GM23338 (cell line): Measurements from ENCODE around the gene GPHN. TPM values are rescaled to one million over a fixed set of nuclear protein-coding genes. Genes with fewer than 3 reads are reported as not detected.

Experiments used
- ATAC-seq: fragments of 200-7000 bp; cut with Tn5 transposase; 3 replicates; pipeline ENCODE4 v1.9.1; 2020
- DNase-seq: peaks from one replicate; pipeline ENCODE4 v3.0.0-alpha.2; 2015; ENCODE audit warnings: low spot score
- H2AFZ ChIP-seq: fragments of 200-600 bp; sonication (generic); 2 replicates; pipeline ENCODE4 v1.8.0; 2016; ENCODE audit warnings: antibody characterized with exemption, mild to moderate bottlenecking, moderate library complexity
- H3F3A ChIP-seq: fragments of 200-600 bp; sonication (generic); replicated peaks from 2 replicates; pipeline ENCODE4 v1.8.0; 2017; ENCODE audit warnings: antibody characterized with exemption, mixed run types, low read depth
- H3K27ac ChIP-seq: fragments of 200-600 bp; sonication (generic); 2 replicates; pipeline ENCODE4 v1.6.1; 2016; ENCODE audit warnings: low read depth
- H3K27me3 ChIP-seq: fragments of 200-600 bp; sonication (generic); 2 replicates; pipeline ENCODE4 v1.8.0; 2016; ENCODE audit warnings: mild to moderate bottlenecking, mixed run types, moderate library complexity; ENCODE audit not compliant: insufficient read depth
- H3K36me3 ChIP-seq: fragments of 200-600 bp; sonication (generic); 2 replicates; pipeline ENCODE4 v1.8.0; 2016; ENCODE audit warnings: mild to moderate bottlenecking; ENCODE audit not compliant: insufficient read depth
- H3K4me1 ChIP-seq: fragments of 200-600 bp; sonication (generic); 2 replicates; pipeline ENCODE4 v1.8.0; 2016; ENCODE audit warnings: mild to moderate bottlenecking, moderate library complexity; ENCODE audit not compliant: insufficient read depth
- H3K4me2 ChIP-seq: fragments of 200-600 bp; sonication (generic); 2 replicates; pipeline ENCODE4 v1.7.1; 2017; ENCODE audit warnings: mixed run types
- H3K4me3 ChIP-seq: fragments of 200-600 bp; sonication (generic); 2 replicates; pipeline ENCODE4 v1.6.1; 2016; ENCODE audit warnings: mixed run types
- H3K79me2 ChIP-seq: fragments of 200-600 bp; sonication (generic); replicated peaks from 2 replicates; pipeline ENCODE4 v1.8.0; 2017; ENCODE audit warnings: mild to moderate bottlenecking; ENCODE audit not compliant: insufficient read depth
- H3K9me2 ChIP-seq: fragments of 200-600 bp; sonication (generic); 2 replicates; pipeline ENCODE4 v1.8.0; 2017; ENCODE audit not compliant: insufficient read depth
- H4K20me1 ChIP-seq: fragments of 200-600 bp; sonication (generic); replicated peaks from 2 replicates; pipeline ENCODE4 v1.8.0; 2017; ENCODE audit warnings: mild to moderate bottlenecking; ENCODE audit not compliant: insufficient read depth
- H3K27ac Mint-ChIP-seq: 2 replicates; pipeline ENCODE4 v1.8.0; 2020; ENCODE audit warnings: inconsistent platforms, mild to moderate bottlenecking, moderate library complexity, mixed read lengths
- H3K27me3 Mint-ChIP-seq: 3 replicates; pipeline ENCODE4 v1.8.0; 2022; ENCODE audit warnings: low read depth, mild to moderate bottlenecking, moderate library complexity, mixed read lengths, inconsistent platforms; ENCODE audit not compliant: insufficient read depth, poor library complexity
- H3K36me3 Mint-ChIP-seq: 3 replicates; pipeline ENCODE4 v1.8.0; 2021; ENCODE audit warnings: low read depth, mild to moderate bottlenecking, inconsistent platforms, moderate library complexity, mixed read lengths
- H3K4me1 Mint-ChIP-seq: 3 replicates; pipeline ENCODE4 v1.8.0; 2020; ENCODE audit warnings: mild to moderate bottlenecking, inconsistent platforms, mixed read lengths
- H3K4me3 Mint-ChIP-seq: 3 replicates; pipeline ENCODE4 v1.8.0; 2021; ENCODE audit warnings: moderate library complexity, mild to moderate bottlenecking, inconsistent platforms, mixed read lengths
- H3K9me3 Mint-ChIP-seq: 3 replicates; pipeline ENCODE4 v1.8.0; 2020; ENCODE audit warnings: moderate library complexity, mild to moderate bottlenecking, inconsistent platforms, mixed read lengths
- CREB1 ChIP-seq: fragments of 250-450 bp; sonication (Bioruptor Pico); IDR thresholded peaks from 2 replicates; pipeline ENCODE4 v1.5.0; 2020; ENCODE audit warnings: low read depth, mild to moderate bottlenecking, moderate library complexity
- CTCF ChIP-seq, 2 experiments: fragments of 200-600 bp in 1 of 2; sonication (generic) in 1 of 2; conservative IDR thresholded peaks; 2 replicates each; pipeline versions ENCODE4 v1.5.1 to v1.6.1; 2016 to 2017; ENCODE audit warnings: antibody characterized with exemption in 2 of 2, low read depth in 2 of 2, mild to moderate bottlenecking in 2 of 2, moderate library complexity in 1 of 2
- EZH2 ChIP-seq: fragments of 200-600 bp; sonication (generic); IDR thresholded peaks from one replicate; pipeline ENCODE4 v1.8.0; 2017; ENCODE audit warnings: antibody characterized with exemption, mild to moderate bottlenecking, low read depth; ENCODE audit not compliant: unreplicated experiment
- EZH2phosphoT487 ChIP-seq: fragments of 200-600 bp; sonication (generic); IDR thresholded peaks from one replicate; pipeline ENCODE4 v1.8.1; 2018; ENCODE audit warnings: antibody characterized with exemption; ENCODE audit not compliant: unreplicated experiment
- JUNB ChIP-seq: IDR thresholded peaks from one replicate; pipeline ENCODE4 v1.6.1; 2016; ENCODE audit warnings: antibody characterized with exemption; ENCODE audit not compliant: unreplicated experiment
- NANOG ChIP-seq: IDR thresholded peaks from 2 replicates; pipeline ENCODE4 v1.6.1; 2016; ENCODE audit warnings: antibody characterized with exemption, borderline replicate concordance
- POLR2AphosphoS5 ChIP-seq: IDR thresholded peaks from 2 replicates; pipeline ENCODE4 v1.6.1; 2016; ENCODE audit warnings: antibody characterized with exemption, low read depth
- REST ChIP-seq: IDR thresholded peaks from one replicate; pipeline ENCODE4 v1.6.1; 2018; ENCODE audit warnings: antibody characterized with exemption; ENCODE audit not compliant: unreplicated experiment
- STAT1 ChIP-seq: IDR thresholded peaks from one replicate; pipeline ENCODE4 v1.6.1; 2016; ENCODE audit warnings: antibody characterized with exemption; ENCODE audit not compliant: unreplicated experiment
- ZNF114 ChIP-seq: fragments of 250-450 bp; sonication (Bioruptor Pico); IDR thresholded peaks from 2 replicates; pipeline ENCODE4 v1.5.0; 2020; ENCODE audit warnings: mild to moderate bottlenecking, moderate library complexity
- ZNF331 ChIP-seq: fragments of 250-450 bp; sonication (Bioruptor Pico); IDR thresholded peaks from 2 replicates; pipeline ENCODE4 v1.5.0; 2020; ENCODE audit warnings: low read depth, mild to moderate bottlenecking, moderate library complexity
- polyA plus RNA-seq: library from polyadenylated mRNA; unstranded; fragments of >200 nt; fragmentation: Nextera tagmentation; extraction: Ambion mirVana; gene quantifications from 2 replicates; pipeline ENCODE4 v1.2.1, GENCODE V29; 2016
- total RNA-seq: library from RNA; depleted of rRNA; stranded (reverse); fragments of >200 nt; shearing (Covaris generic); gene quantifications from 2 replicates; pipeline ENCODE4 v1.2.3, GENCODE V29; 2014
- TF ChIP-seq, protein P1 (sequence below): IDR thresholded peaks from 2 replicates; pipeline ENCODE4 v1.6.1; 2016; ENCODE audit warnings: antibody characterized with exemption

Gene GPHN
- total and polyA plus RNA-seq, 2 experiments from 2014 or later: 17.6 to 20.6 TPM

GRCh38 chr14:67068251-67068650 is 560.3 kb downstream of the GPHN start (continued):
- TF ChIP-seq REST (no peak), ZNF331 (CRISPR knock-in tag) (no peak), JUNB (no peak)

GRCh38 chr14:67071506-67071905 is 563.6 kb downstream of the GPHN start:
- peaks cover 9% of the 10 kb centered on the region; the same call in 2 of the 3 replicates for H3K36me3 Mint-ChIP-seq
- TF ChIP-seq ZNF331 (CRISPR knock-in tag) (no peak), POLR2AphosphoS5 (no peak), EZH2 (no peak), REST (no peak), STAT1 (no peak), EZH2phosphoT487 (no peak), ZNF114 (CRISPR knock-in tag) (no peak), NANOG (no peak), CREB1 (no peak), JUNB (no peak), CTCF (conservative IDR thresholded peaks at IDR 0.05; ENCODE audit: low read depth in 2 of 2) (no peak)
- TF ChIP-seq, protein P1, sequence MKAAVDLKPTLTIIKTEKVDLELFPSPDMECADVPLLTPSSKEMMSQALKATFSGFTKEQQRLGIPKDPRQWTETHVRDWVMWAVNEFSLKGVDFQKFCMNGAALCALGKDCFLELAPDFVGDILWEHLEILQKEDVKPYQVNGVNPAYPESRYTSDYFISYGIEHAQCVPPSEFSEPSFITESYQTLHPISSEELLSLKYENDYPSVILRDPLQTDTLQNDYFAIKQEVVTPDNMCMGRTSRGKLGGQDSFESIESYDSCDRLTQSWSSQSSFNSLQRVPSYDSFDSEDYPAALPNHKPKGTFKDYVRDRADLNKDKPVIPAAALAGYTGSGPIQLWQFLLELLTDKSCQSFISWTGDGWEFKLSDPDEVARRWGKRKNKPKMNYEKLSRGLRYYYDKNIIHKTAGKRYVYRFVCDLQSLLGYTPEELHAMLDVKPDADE: no peak

More at GRCh38 chr14:67071506-67071905, 563.6 kb downstream of the GPHN start:
- no peak overlapping the region for H3K4me2 ChIP-seq
- no peaks in the 10 kb centered on the region for H3K27me3 ChIP-seq
- H3K4me3 ChIP-seq: no peak overlapping the region
- H3F3A ChIP-seq: no peaks in the 10 kb centered on the region
- no peak overlapping the region for H3K27ac Mint-ChIP-seq
- no peak overlapping the region for H3K27ac ChIP-seq
- DNase-seq: no peak
- H3K27me3 Mint-ChIP-seq: no peaks in the 10 kb centered on the region
- no peaks in the 10 kb centered on the region for H4K20me1 ChIP-seq
- H3K9me3 Mint-ChIP-seq: no peaks in the 10 kb centered on the region
- H3K4me3 Mint-ChIP-seq: no peak overlapping the region
- H3K4me1 Mint-ChIP-seq: peaks cover 3% of the 10 kb centered on the region; the same call in 2 of the 3 replicates
- 0 out of 2 replicates have a peak, but pooled peaks cover 5% of the 10 kb centered on the region for H3K9me2 ChIP-seq
- no peaks in the 10 kb centered on the region for H3K79me2 ChIP-seq
- H2AFZ ChIP-seq: no peak overlapping the region
- H3K4me1 ChIP-seq: no peaks in the 10 kb centered on the region
- no peaks in the 10 kb centered on the region for H3K36me3 ChIP-seq
- no peak for ATAC-seq
